ENCODE data around the gene PSMD9.

Gene PSMD9

DNA sequence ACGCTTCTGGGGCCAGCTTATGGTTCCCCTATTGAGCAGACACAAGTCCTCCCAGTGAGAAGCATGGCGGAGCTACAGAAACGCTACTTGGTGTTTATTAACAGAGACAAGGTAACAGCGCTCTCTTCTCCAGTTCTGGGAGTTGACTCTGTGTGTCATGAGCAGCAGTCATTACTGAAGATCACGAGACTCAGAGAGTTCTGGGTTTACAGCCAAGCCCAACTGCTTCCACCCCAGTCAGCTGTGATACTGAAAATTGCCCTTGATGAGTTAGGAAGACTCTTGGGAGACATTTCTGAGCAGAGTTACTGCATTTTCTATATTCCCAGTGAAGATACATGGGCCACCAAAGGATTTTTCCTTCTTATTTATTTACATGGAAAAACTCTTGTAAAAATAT is 78.4 kb downstream of the PSMD9 start:
- no peak for TF ChIP-seq EZH2phosphoT487 (IDR thresholded peaks at IDR 0.05; ENCODE audit: borderline replicate concordance)
- TF ChIP-seq, protein P1, sequence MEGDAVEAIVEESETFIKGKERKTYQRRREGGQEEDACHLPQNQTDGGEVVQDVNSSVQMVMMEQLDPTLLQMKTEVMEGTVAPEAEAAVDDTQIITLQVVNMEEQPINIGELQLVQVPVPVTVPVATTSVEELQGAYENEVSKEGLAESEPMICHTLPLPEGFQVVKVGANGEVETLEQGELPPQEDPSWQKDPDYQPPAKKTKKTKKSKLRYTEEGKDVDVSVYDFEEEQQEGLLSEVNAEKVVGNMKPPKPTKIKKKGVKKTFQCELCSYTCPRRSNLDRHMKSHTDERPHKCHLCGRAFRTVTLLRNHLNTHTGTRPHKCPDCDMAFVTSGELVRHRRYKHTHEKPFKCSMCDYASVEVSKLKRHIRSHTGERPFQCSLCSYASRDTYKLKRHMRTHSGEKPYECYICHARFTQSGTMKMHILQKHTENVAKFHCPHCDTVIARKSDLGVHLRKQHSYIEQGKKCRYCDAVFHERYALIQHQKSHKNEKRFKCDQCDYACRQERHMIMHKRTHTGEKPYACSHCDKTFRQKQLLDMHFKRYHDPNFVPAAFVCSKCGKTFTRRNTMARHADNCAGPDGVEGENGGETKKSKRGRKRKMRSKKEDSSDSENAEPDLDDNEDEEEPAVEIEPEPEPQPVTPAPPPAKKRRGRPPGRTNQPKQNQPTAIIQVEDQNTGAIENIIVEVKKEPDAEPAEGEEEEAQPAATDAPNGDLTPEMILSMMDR (conservative IDR thresholded peaks at IDR 0.05; ENCODE audit: low read length), result no peak
- peaks cover 5% of the 10 kb centered on the region for H3K4me1 ChIP-seq (ENCODE audit: insufficient read depth, low read length, poor library complexity, severe bottlenecking)
- H4K20me1 ChIP-seq (ENCODE audit: insufficient read depth, low read length, poor library complexity, severe bottlenecking), result no peaks in the 10 kb centered on the region

More for the DNA sequence above, 78.4 kb downstream of the PSMD9 start:
- Histone ChIP-seq H3K36me3 (ENCODE audit: insufficient read depth, low read length) (no peaks in the 10 kb centered on the region), H3K4me3 (ENCODE audit: low read length, poor library complexity, severe bottlenecking) (no peak overlapping the region), H3K27me3 (ENCODE audit: insufficient read depth, low read length, poor library complexity, severe bottlenecking) (no peaks in the 10 kb centered on the region), H3K9me2 (replicated peaks; ENCODE audit: low read depth, low read length) (no peaks in the 10 kb centered on the region), H3K4me2 (ENCODE audit: low read depth, low read length, poor library complexity, severe bottlenecking) (no peak overlapping the region), H2AFZ (ENCODE audit: low read length) (no peak overlapping the region), H3K9me3 (ENCODE audit: insufficient read depth, low read depth, low read length) (no peaks in the 10 kb centered on the region), H3K9ac (ENCODE audit: low read depth, low read length, poor library complexity, severe bottlenecking) (no peak overlapping the region), H3K79me2 (ENCODE audit: insufficient read depth, low read length) (no peaks in the 10 kb centered on the region), H3F3A (ENCODE audit: low read depth) (no peaks in the 10 kb centered on the region)

Data from Loucy (cell line).